Sigmoid colon (tissue), 7 donors: ENCODE data around the gene RNF207. TPM values are rescaled to one million over a fixed set of nuclear protein-coding genes. Genes with fewer than 3 reads are reported as not detected.
A peak's percentile ranks its signal among the peaks of the same experiment; 100 is the strongest.

Experiments
- DNase-seq: peaks from one replicate; pipeline ENCODE4 v3.0.0-alpha.2; 2019
- H3K27ac ChIP-seq, 4 donors: fragments of 200-600 bp; sonication (generic); one replicate each; pipeline ENCODE4 v1.5.1; 2016 to 2019; ENCODE audit warnings: mild to moderate bottlenecking in 1 of 4
- H3K27me3 ChIP-seq, 3 donors: fragments of 200-600 bp; sonication (generic); one replicate each; pipeline ENCODE4 v1.5.1; 2019; ENCODE audit warnings: mild to moderate bottlenecking in 1 of 3
- H3K36me3 ChIP-seq, 4 donors: fragments of 200-600 bp; sonication (generic); one replicate each; pipeline ENCODE4 v1.5.1; 2016 to 2019
- H3K4me1 ChIP-seq, 4 donors: fragments of 200-600 bp; sonication (generic); one replicate each; pipeline ENCODE4 v1.5.1; 2017 to 2019
- H3K4me3 ChIP-seq, 4 donors: fragments of 200-600 bp; sonication (generic); one replicate each; pipeline ENCODE4 v1.5.1; 2017 to 2019; ENCODE audit warnings: mild to moderate bottlenecking in 2 of 4, moderate library complexity in 1 of 4
- H3K9me3 ChIP-seq, 4 donors: fragments of 200-600 bp in 3 of 4; sonication (generic) in 3 of 4; one replicate each; pipeline versions ENCODE4 v1.5.1 to v1.6.1; 2013 to 2019
- EP300 ChIP-seq, 4 donors: sonication (generic); formaldehyde crosslinking; IDR thresholded peaks; one replicate each; pipeline ENCODE4 v1.6.1; 2017; ENCODE audit warnings: antibody characterized with exemption in 4 of 4
- POLR2A ChIP-seq, 2 donors: fragments of 450-650 bp; IDR thresholded peaks; one replicate each; pipeline ENCODE4 v1.6.1; 2016; ENCODE audit warnings: antibody characterized with exemption in 2 of 2, mild to moderate bottlenecking in 2 of 2, moderate library complexity in 2 of 2
- POLR2AphosphoS5 ChIP-seq, 4 donors: sonication (generic); formaldehyde crosslinking; IDR thresholded peaks; one replicate each; pipeline ENCODE4 v1.6.1; 2017; ENCODE audit warnings: antibody characterized with exemption in 4 of 4
- WGBS, 2 donors: extraction: QIAGEN DNeasy Blood & Tissue Kit; methylation state at CpG; one replicate each; pipeline ENCODE4 v1.1.7; 2013; 5-methylcytosine and 5-hydroxymethylcytosine counted together
- intact Hi-C: fragments of 100-400 bp; cut with DNase I; formaldehyde crosslinking; loops from one replicate; pipeline ENCODE4 v1.15.1; 2023
- polyA plus RNA-seq, 3 donors: library from polyadenylated mRNA; stranded (reverse); fragments of 200-250 nt; gene quantifications; one replicate each; pipeline ENCODE4 v1.2.3, GENCODE V29; 2013
- total RNA-seq, 4 donors: library from RNA; depleted of rRNA; stranded (reverse); fragments of >200 nt; gene quantifications; one replicate each; pipeline ENCODE4 v1.1.0, GENCODE V29; 2016
- TF ChIP-seq, protein P1 (sequence below), 4 experiments: fragments of 450-650 bp in 3 of 4; fragments of 200-600 bp in 1 of 4; IDR thresholded peaks; one replicate each; pipeline ENCODE4 v1.5.1; 2016 to 2019; ENCODE audit warnings: antibody characterized with exemption in 4 of 4, mild to moderate bottlenecking in 3 of 4, moderate library complexity in 2 of 4
- donor health status: healthy with polysubstance abuse.
- donor health status: Bipolar disorder and iron deficiency.
- donor health status: healthy.

The RNF207 gene
- total and polyA plus RNA-seq, 7 donors, result 5.3 to 24.3 (median 13.3) TPM

DNA sequence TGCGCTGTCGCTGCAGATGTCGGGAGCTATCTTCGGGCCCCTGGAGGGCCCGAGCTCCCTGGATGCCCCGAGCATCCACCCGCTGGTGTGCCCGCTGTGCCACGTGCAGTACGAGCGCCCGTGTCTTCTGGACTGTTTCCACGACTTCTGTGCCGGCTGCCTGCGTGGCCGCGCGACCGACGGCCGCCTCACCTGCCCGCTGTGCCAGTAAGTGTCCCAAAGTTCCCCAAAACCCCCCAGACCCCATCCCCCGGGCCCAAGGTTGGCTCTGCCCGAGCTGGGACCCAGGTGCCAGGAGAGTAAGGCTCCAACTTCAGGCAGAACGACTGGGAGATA, 569 bp downstream of the RNF207 start:
- H3K4me1 ChIP-seq, result peaks cover 0 to 52% (median 40%) of the 10 kb centered on the region in 4 donors
- 21 to 38% methylated on average over 25 of the region's 25 CpGs for WGBS, 2 donors
- TF ChIP-seq POLR2A (IDR thresholded peaks at IDR 0.05), result no peak
- TF ChIP-seq, protein P1, sequence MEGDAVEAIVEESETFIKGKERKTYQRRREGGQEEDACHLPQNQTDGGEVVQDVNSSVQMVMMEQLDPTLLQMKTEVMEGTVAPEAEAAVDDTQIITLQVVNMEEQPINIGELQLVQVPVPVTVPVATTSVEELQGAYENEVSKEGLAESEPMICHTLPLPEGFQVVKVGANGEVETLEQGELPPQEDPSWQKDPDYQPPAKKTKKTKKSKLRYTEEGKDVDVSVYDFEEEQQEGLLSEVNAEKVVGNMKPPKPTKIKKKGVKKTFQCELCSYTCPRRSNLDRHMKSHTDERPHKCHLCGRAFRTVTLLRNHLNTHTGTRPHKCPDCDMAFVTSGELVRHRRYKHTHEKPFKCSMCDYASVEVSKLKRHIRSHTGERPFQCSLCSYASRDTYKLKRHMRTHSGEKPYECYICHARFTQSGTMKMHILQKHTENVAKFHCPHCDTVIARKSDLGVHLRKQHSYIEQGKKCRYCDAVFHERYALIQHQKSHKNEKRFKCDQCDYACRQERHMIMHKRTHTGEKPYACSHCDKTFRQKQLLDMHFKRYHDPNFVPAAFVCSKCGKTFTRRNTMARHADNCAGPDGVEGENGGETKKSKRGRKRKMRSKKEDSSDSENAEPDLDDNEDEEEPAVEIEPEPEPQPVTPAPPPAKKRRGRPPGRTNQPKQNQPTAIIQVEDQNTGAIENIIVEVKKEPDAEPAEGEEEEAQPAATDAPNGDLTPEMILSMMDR (IDR thresholded peaks at IDR 0.05), result no peak
- no peak for TF ChIP-seq EP300 (IDR thresholded peaks at IDR 0.05)
- TF ChIP-seq POLR2AphosphoS5 (IDR thresholded peaks at IDR 0.05), result no peak
- intact Hi-C loops, result loop anchor here (2.0 kb wide), 1 partner anchor 38 kb away; the partner anchor contains the start of gene HES3
- H3K36me3 ChIP-seq, result peaks cover 0 to 8% (median 0%) of the 10 kb centered on the region in 4 donors
- H3K27me3 ChIP-seq, result no peaks in the 10 kb centered on the region
- peak overlapping the region; percentile 39 to 58 (median 50) for H3K4me3 ChIP-seq
- DNase-seq, result no peak
- H3K9me3 ChIP-seq, result no peaks in the 10 kb centered on the region
- peak overlapping the region; percentile 65 to 84 (median 70) for H3K27ac ChIP-seq

DNA sequence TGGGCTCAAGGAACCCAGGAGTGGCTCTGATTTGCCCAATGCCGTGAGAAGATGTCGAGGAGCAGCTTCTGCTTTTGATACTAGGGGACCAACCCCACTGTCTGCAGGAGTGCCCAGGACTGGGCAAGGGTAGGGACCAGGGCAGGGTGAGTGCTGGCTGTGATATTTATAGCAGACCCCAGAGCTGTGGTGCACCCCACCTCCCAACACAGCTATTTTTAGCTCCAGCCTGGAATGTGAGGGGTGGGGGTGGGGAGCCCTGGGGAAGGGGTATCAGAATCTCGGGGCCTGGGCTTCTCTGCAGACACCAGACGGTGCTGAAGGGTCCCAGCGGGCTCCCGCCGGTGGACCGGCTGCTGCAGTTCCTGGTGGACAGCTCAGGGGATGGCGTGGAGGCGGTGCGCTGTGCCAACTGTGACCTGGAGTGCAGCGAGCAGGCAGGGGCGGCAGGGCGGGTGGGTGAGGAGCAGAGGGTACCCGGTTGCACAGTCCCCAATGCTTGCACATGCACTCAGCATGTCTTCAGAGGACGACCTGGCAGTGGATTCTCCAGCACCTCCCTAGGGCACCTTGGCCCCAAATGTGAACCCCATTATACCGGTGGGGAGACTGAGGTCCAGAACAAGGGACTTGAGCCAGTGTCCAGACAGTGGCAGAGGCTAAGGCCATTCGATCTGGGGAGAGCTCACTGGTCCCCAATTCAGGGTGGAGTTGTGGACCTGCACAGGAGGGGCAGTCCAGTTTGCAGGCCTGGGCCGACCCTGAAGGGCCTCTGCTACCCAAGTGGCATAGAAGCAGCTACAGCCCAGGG, 1.4 kb downstream of the RNF207 start:
- DNase-seq, result no peak
- WGBS, 2 donors, result 82 to 91% methylated on average over 19 of the region's 19 CpGs
- intact Hi-C loops, result loop anchor here (2.0 kb wide), 1 partner anchor 38 kb away; the partner anchor contains the start of gene HES3
- Histone ChIP-seq H3K9me3 (no peaks in the 10 kb centered on the region), H3K27ac (no peak overlapping the region), H3K36me3 (peaks cover 0 to 8% (median 0%) of the 10 kb centered on the region in 4 donors), H3K4me1 (peaks cover 0 to 52% (median 40%) of the 10 kb centered on the region in 4 donors), H3K27me3 (no peaks in the 10 kb centered on the region), H3K4me3 (no peak overlapping the region)
- no peak for TF ChIP-seq EP300 (IDR thresholded peaks at IDR 0.05)
- TF ChIP-seq POLR2A (IDR thresholded peaks at IDR 0.05), result no peak
- TF ChIP-seq POLR2AphosphoS5 (IDR thresholded peaks at IDR 0.05), result no peak
- TF ChIP-seq, protein P1 (IDR thresholded peaks at IDR 0.05), result no peak

DNA sequence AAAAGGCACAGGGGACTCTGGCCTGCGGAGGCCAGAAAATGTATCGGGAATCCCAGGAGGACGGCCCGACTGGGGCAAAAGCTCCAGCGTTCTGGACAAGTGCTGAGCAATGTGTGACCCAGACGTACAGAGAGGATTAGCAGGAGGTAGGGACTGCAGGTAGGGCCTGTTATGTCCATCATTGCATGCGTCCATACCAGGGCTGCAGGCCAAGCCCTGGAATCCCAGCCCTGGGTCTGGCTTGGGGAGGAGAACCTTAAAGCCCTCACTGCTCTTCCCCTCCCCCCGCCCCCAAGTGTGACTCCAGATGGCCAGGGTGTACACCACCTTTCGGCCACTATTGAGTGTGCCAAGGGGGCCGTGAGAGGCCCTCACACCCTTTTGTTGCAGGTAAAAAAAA, 2.0 kb downstream of the RNF207 start:
- intact Hi-C loops, result loop anchor here (2.0 kb wide), 1 partner anchor 37 kb away; the partner anchor contains the start of gene HES3
- no peak for DNase-seq
- Histone ChIP-seq H3K4me3 (no peak overlapping the region), H3K4me1 (peaks cover 0 to 52% (median 40%) of the 10 kb centered on the region in 4 donors), H3K9me3 (no peaks in the 10 kb centered on the region), H3K36me3 (peaks cover 0 to 8% (median 0%) of the 10 kb centered on the region in 4 donors), H3K27me3 (no peaks in the 10 kb centered on the region), H3K27ac (no peak overlapping the region)
- TF ChIP-seq EP300 (IDR thresholded peaks at IDR 0.05), result no peak
- TF ChIP-seq POLR2AphosphoS5 (IDR thresholded peaks at IDR 0.05), result no peak
- TF ChIP-seq, protein P1 (IDR thresholded peaks at IDR 0.05), result no peak
- no peak for TF ChIP-seq POLR2A (IDR thresholded peaks at IDR 0.05)
- WGBS, 2 donors, result 89 to 93% methylated on average over 10 of the region's 10 CpGs

DNA sequence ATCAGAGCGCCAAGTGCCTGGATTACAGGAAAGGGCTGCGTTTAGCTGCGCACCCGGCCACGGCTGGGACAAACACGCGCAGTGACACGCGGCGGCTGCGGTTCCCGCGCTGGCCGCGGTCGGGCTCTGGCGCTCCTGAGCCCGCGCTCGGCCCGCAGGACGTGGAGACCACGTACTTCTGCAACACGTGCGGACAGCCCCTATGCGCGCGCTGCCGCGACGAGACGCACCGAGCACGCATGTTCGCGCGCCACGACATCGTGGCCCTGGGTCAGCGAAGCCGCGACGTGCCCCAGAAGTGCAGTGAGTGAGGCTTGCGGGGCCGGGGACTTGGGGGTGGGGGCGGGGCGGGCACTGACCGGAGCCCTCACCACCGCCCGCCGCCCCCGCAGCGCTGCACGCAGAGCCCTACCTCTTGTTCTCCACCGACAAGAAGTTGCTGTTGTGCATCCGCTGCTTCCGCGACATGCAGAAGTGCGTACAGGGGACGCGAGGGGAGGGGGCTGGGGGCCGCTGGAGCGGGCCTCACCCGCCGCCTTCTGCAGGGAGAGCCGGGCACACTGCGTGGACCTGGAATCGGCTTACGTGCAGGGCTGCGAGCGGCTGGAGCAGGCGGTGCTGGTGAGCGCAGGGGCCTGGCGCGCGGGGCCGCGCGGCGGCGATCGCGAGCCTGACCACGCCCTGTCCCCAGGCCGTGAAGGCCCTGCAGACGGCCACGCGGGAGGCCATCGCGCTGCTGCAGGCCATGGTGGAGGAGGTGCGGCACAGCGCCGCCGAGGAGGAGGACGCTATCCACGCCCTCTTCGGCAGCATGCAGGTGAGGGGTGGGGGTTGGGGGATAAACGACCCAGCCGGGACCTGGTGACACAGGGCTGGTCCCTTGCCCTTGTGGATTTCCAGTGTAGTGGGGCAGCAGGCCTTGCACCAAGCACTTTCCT, 3.1 kb downstream of the RNF207 start:
- peak overlapping the region in 1 of 4 donors; percentile 25 for H3K27ac ChIP-seq
- H3K9me3 ChIP-seq, result no peaks in the 10 kb centered on the region
- intact Hi-C loops, result no loop called here
- H3K27me3 ChIP-seq, result no peaks in the 10 kb centered on the region
- H3K4me3 ChIP-seq, result peak overlapping the region in 3 of 4 donors; percentile 41 to 51 (median 47)
- H3K36me3 ChIP-seq, result peaks cover 0 to 8% (median 0%) of the 10 kb centered on the region in 4 donors
- no peak for DNase-seq
- 4 to 6% methylated on average over 99 of the region's 99 CpGs for WGBS, 2 donors
- peaks cover 0 to 52% (median 40%) of the 10 kb centered on the region in 4 donors for H3K4me1 ChIP-seq
- TF ChIP-seq POLR2A (IDR thresholded peaks at IDR 0.05) (no peak), EP300 (IDR thresholded peaks at IDR 0.05) (no peak), POLR2AphosphoS5 (IDR thresholded peaks at IDR 0.05) (no peak)
- TF ChIP-seq, protein P1 (IDR thresholded peaks at IDR 0.05), result peak in 3 of 4 experiments; percentile 44 to 68 (median 59)
